ENCODE results near the gene DERA. TPM values are rescaled to one million over a fixed set of nuclear protein-coding genes. Genes with fewer than 3 reads are reported as not detected.

DERA gene
- total RNA-seq (10 to 100 TPM; 15.3 to 19.4 (median 16.3) TPM), polyA plus RNA-seq (10 to 100 TPM; 10.5 to 22.4 TPM)

- DNase-seq = peak; percentile 81 to 93 (median 84)
- H3K4me1 ChIP-seq = peaks cover 6 to 18% (median 8%) of the 10 kb centered on the region in 3 donors
These were observed at the start of gene DERA for GRCh38 chr12:15910864-15911721. DERA (plus strand) TSS chr12:15911332; CDS start chr12:15911384, 52 bp downstream.

GRCh38 chr12:15861404-15861803, 49.7 kb upstream of the DERA start:
- no peak for ATAC-seq

More at GRCh38 chr12:15910864-15911721, at the start of gene DERA:
- WGBS, 2 donors = 0% methylated on average over 54 to 59 of the region's 59 CpGs
- H3K36me3 ChIP-seq = no peaks in the 10 kb centered on the region
- no peaks in the 10 kb centered on the region for H3K9me3 ChIP-seq
- peak within 1 kb of the TSS; percentile 82 to 93 (median 90) for H3K27ac ChIP-seq
- intact Hi-C loops (cut with DNase I) = no loop called here
- H3K4me3 ChIP-seq = peak within 1 kb of the TSS; percentile 42 to 71 (median 68)
- ATAC-seq = peak; percentile 98 to 99 (median 99)
- H3K27me3 ChIP-seq = no peaks in the 10 kb centered on the region
- no peak for FAIRE-seq
- TF ChIP-seq CTCF (IDR thresholded peaks at IDR 0.05) = no peak

GRCh38 chr12:15862840-15863239, 48.3 kb upstream of the DERA start:
- Histone ChIP-seq H3K27ac (no peak overlapping the region), H3K27me3 (no peaks in the 10 kb centered on the region), H3K9me3 (no peaks in the 10 kb centered on the region), H3K4me1 (no peaks in the 10 kb centered on the region), H3K36me3 (no peaks in the 10 kb centered on the region), H3K4me3 (no peak overlapping the region)
- ATAC-seq = no peak
- TF ChIP-seq CTCF (IDR thresholded peaks at IDR 0.05) = no peak
- no peak for FAIRE-seq
- WGBS, 2 donors = 68% methylated on average over 1 of the region's 1 CpG
- intact Hi-C loops (cut with DNase I) = no loop called here
- DNase-seq = no peak

More at GRCh38 chr12:15861404-15861803, 49.7 kb upstream of the DERA start:
- intact Hi-C loops (cut with DNase I) = no loop called here
- Histone ChIP-seq H3K9me3 (no peaks in the 10 kb centered on the region), H3K4me3 (no peak overlapping the region), H3K36me3 (no peaks in the 10 kb centered on the region), H3K27me3 (no peaks in the 10 kb centered on the region), H3K27ac (no peak overlapping the region), H3K4me1 (no peaks in the 10 kb centered on the region)
- WGBS, 2 donors = 26 to 31% methylated on average over 1 of the region's 1 CpG
- no peak for DNase-seq
- FAIRE-seq = no peak
- TF ChIP-seq CTCF (IDR thresholded peaks at IDR 0.05) = no peak

- 76 to 78% methylated on average over 9 of the region's 9 CpGs for WGBS, 2 donors
- DNase-seq (no peak), ATAC-seq (no peak), FAIRE-seq (no peak)
- no peak overlapping the region for H3K4me3 ChIP-seq
- no peak overlapping the region for H3K27ac ChIP-seq
- H3K4me1 ChIP-seq = no peaks in the 10 kb centered on the region
- H3K9me3 ChIP-seq = no peaks in the 10 kb centered on the region
- TF ChIP-seq CTCF (IDR thresholded peaks at IDR 0.05) = no peak
- H3K36me3 ChIP-seq = no peaks in the 10 kb centered on the region
- no peaks in the 10 kb centered on the region for H3K27me3 ChIP-seq
- intact Hi-C loops (cut with DNase I) = no loop called here
These were observed 47.8 kb upstream of the DERA start for GRCh38 chr12:15863372-15863771.

- Histone ChIP-seq H3K4me1 (no peaks in the 10 kb centered on the region), H3K4me3 (no peak overlapping the region), H3K27me3 (no peaks in the 10 kb centered on the region), H3K27ac (no peak overlapping the region), H3K36me3 (no peaks in the 10 kb centered on the region), H3K9me3 (no peaks in the 10 kb centered on the region)
- WGBS, 2 donors = 76 to 80% methylated on average over 6 of the region's 6 CpGs
- DNase-seq = no peak
- ATAC-seq = peak in 1 of 4 donors; percentile 33
- no peak for TF ChIP-seq CTCF (IDR thresholded peaks at IDR 0.05)
- no peak for FAIRE-seq
- intact Hi-C loops (cut with DNase I) = no loop called here
These were observed 47.1 kb upstream of the DERA start for GRCh38 chr12:15863984-15864383.

All from pancreas (tissue), 10 donors.